GM19467 (cell line): ENCODE measurements around the gene CCL13.
"Not testable (repeated sequence)": the region's sequence is repeated elsewhere in the genome, so short reads cannot be mapped to it uniquely, and the experiment has no call there.

Source experiments
- ATAC-seq: cut with Tn5 transposase; IDR thresholded peaks from one replicate; pipeline ENCODE4 v1.9.1; 2021; ENCODE audit warnings: mild to moderate bottlenecking, moderate library complexity; ENCODE audit not compliant: unreplicated experiment

The CCL13 gene

DNA sequence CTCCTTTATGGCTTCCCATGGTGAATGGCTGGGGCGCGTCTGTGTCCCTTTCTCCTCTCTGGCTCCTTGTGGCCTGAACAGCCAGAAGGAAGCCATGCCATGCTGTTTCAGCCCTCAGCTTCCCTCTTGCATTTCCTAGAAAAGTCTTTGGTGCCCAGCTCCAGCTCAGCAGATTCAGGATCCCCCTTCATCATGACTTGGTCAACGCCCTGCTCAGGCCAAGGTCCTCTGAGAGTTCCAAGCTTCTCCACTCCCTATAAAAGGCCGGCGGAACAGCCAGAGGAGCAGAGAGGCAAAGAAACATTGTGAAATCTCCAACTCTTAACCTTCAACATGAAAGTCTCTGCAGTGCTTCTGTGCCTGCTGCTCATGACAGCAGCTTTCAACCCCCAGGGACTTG, at the start of gene CCL13:
Gene CCL13 (plus strand): TSS at position 287 of the 400 bp plus-strand sequence. CDS start 47 bp downstream, at position 334.
- no peak for ATAC-seq

DNA sequence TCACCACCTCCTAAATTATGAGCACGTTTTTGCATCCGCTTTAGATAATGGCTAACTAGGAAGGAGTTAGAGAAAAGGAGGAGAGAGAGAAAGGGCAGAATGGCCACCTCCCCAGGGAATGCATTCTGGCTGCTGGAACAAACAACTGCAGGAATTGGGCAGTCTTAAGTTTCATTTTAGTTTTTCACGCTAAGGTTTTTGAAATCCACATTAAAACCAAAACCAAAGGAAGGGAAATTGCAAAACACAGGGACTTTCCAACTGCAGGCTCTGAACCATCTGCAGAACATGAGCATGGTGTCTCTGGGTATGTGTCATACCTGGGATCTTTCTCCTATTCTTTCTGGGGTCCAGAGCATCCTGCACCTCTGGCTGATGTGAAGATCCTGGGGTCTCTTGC, 49.2 kb upstream of the CCL13 start:
- no peak for ATAC-seq

DNA sequence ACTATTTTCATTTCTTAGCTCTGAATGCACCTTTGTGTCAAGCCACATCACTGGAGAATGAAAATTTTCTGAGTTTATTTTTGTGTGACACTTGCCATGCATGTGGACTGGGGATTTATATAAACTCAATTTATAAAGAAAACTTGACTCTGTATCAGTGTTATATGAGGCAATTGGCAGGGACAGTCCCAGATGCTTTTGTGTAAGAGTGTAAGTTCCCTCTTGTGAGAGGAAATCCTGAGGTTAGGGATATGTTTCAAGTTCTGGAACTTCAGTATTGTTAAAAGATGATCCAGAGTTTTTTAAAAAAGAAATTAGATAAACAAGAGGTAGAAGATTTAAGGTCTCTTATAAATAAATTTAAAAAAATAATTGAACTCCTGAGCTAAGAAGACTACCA, 47.9 kb upstream of the CCL13 start:
- ATAC-seq, result no peak

DNA sequence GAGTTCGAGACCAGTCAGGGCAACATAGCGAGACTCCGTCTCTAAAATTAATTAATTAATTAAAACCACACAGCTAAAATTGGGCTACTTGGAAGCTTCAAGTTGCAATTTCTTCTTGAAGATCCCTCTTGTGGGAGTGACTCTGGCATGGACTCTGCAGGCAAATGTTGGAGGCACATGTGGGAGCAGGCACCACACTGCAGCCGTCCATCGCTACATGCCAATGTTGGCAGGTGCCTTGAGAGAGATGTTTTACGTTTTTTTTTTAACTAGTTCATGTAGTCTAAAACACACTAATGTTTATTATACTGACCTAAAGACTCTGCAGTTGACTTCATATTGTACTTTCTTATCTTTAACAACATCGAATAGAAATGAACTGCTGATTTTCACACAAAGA, 45.0 kb upstream of the CCL13 start:
- ATAC-seq, result no peak

DNA sequence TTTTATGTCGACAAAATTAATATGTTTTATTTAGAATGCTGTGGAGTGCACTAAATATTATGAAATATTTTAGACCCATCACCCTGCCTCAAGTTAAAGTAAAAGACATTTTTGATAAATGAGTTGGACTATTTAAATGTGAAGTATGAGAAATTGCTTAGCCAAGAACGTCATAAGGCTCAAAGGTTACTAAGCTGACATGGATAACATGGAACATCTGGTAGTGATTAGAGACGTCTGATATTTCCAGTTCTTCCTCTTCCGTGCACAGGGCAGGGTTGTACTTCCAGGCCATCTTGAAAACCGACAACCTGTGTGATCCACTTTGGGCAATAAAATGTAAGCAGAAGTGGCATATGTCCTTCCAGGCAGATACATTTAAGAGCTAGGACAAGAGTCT, 44.2 kb upstream of the CCL13 start:
- ATAC-seq, result no peak

DNA sequence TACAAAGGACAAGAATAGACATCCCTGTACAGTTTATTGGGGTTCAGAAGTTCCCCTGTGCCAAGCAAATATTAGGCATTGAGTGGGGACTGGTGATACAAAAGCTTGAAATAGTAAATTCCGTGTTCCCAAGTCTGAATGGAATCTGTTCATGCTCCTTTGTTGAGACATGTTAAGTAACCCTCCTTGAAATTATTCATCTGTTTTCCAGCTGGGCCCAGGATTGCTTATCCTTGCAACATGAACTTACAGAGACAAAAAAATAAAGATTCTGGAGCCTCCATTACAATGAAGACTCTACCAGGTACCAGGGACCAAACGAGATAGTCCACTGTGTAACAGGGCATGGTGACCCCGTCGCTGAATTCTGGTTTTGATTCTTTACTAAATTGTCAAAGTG, 43.1 kb upstream of the CCL13 start:
- no peak for ATAC-seq

DNA sequence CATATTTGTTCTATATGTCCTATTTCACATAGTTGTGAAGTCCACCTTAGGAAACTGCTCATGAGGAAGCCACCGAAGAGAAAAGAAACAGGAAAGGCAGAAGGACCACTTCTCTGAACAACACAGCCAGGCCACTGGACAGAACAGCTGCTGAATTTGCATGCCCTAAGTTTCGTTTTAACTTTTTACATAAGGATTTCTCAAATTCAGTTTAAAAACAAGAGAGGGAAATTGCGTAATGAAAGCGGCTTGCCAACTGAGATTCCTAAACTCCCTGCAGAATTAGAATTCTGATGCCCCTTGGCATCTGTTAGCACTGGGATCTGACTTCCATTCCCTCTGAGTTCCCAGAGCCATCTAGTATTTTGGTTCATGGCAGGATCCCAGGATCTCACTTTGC, 42.0 kb upstream of the CCL13 start:
- no peak for ATAC-seq

DNA sequence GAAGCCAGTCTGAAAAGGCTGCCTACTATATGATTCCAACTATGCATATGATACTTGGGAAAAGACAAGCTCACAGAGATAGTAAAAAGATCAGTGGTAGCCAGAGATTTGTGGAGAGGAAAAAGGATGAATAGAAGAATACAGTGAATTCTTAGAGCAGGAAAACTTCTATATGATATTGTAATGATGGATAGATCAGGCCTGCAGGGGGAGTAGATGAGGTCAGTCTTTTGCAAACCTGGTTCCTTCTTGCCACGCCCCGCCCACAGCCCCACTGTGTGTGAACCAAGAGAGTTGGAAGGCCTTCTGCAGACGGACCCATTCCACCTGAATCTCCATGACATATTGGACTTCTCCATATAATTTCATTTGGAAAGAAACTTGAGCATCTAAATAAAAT, 37.8 kb upstream of the CCL13 start:
- no peak for ATAC-seq

DNA sequence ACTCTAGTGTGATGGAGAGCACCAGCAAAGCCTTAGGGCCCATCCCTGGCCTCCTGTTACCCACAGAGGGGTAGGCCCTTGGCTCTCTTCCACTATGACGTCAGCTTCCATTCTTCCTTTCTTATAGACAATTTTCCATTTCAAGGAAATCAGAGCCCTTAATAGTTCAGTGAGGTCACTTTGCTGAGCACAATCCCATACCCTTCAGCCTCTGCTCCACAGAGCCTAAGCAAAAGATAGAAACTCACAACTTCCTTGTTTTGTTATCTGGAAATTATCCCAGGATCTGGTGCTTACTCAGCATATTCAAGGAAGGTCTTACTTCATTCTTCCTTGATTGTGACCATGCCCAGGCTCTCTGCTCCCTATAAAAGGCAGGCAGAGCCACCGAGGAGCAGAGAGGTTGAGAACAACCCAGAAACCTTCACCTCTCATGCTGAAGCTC, 37.2 kb upstream of the CCL13 start, which contains the start of gene CCL8:
Gene CCL8 (plus strand): TSS at position 397 of the 445 bp plus-strand sequence. CDS start 67 bp downstream, outside the sequence.
- no peak for ATAC-seq

DNA sequence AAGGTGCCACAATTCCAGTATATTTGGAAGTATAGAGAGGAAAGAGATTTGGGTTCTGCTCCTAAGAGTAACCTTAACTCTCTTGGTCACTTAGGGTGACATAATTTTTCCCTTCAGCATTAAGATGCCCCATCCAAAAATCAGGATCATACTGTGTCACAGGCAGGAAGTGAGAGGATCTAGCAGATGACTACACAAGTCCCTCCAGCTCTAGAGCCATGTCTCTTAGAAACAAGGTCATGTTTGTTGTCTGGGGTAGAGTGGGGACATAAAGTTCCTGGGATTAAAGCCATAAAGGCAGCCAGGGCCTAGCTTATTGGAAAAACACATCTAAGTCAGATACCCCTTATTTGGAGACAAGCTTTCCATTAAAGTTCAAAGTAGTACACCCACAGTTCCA, 34.3 kb upstream of the CCL13 start:
- ATAC-seq, result no peak

DNA sequence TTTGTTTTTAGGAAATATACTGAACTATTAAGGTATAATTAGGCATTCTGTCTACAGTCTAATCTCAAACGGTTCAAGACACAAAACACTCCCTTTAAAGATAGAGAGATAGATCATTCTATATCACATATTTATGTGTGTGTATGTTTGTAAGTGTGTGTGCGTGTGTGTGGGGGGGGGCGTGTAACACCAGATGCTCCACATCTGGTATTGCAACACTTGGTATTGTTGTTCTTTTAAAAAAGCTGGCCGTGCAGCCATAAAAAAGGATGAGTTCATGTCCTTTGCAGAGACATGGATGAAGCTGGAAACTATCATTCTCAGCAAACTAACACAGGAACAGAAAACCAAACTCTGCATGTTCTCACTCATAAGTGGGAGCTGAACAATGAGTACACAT, 28.7 kb upstream of the CCL13 start:
- ATAC-seq, result not testable (repeated sequence)

DNA sequence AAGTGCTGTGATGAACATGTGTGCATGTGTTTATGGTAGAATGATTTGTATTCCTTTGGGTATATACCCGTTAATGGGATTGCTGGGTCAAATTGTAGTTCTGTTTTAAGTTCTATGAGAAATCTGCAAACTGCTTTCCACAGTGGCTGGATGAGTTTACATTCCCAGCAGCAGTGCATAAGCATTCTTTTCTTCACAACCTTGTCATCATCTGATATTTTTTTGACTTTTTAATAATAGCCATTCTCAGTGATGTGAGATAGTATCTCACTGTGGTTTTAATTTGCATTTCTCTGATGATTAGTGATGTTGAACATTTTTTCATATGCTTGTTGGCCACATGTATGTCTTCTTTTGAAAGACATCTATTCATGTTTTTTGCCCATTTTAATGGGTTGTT, 18.6 kb upstream of the CCL13 start:
- ATAC-seq, result no peak

DNA sequence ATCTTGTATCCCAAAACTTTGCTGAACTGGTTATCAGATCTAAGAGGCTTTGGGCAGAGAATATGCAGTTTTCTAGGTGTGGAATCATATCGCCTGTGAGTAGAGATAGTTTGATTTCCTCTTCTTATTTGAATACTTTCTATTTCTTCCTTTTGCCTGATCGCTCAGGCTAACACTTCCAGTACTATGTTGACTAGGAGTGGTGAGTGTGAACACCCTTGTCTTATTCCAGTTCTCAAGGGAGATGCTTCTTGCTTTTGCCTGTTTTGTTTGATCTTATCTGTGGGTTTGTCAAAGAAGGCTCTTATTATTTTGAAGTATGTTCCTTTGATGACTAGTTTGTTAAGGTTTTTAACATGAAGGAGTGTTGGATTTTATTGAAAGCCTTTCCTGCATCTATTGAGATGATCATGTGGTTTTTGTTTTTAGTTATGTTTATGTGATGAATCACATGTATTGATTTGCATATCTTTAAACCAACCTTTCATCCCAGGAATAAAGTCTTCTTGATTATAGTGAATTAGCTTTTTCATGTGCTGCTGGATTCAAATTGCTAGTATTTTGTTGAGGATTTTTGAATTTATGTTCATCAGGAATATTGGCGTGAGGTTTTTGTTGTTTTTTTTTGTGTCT, 17.0 kb upstream of the CCL13 start:
- no peak for ATAC-seq

DNA sequence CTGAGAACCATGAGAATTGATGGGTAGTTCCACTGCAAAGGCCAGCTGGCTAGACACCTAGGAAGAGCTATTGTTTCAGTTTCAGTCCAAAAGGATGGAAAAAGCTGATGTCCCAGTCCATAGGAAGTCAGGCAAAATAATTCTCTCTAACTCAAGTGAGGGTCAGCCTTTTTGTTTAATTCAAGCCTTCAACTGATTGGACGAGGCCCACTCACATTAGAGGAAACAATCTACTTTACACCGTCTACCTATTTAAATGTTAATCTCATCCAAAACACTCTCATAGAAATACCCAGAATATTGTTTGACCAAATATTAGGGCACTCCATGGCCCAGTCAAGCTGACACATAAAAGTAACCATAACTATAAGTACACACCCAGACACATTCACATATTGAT, 14.4 kb upstream of the CCL13 start:
- no peak for ATAC-seq

DNA sequence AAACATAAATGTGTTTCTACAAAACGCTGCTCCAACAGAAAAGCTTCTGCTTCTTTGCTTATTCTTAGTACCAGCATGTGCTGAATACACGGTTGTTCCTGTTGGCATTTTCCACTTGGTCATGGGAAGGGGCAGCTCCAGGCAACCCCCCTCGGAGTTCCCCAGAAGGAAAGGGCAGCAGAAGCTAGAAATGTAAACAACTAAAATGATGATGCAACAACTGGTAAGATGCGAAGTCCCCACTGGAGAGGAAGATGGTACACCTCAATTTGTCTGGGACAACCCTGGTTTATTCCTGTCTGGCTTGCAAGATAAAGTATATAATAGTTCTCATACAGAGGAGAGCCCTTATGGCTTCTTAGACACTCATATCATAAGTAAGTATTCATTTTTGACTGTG, 9.2 kb upstream of the CCL13 start:
- ATAC-seq, result no peak

DNA sequence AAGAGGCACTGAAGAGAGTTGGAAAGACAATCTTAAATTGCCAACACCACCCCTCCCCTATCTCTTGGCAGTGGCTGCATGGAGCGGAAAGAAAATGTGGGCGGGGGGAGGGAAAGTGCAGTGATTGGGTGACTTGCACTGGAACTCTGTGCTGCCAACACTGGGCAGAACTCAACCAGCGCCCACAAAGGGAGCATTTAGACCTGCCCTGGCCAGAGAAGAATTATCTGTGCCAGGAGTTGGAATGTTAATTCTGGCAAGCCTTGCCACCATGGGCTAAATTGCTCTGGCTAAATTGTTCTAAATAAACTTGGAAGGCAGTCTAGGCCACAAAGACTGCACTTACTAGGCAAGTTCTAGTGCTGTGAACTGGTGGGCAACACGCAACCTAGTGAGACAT, 6.5 kb upstream of the CCL13 start:
- ATAC-seq, result no peak

DNA sequence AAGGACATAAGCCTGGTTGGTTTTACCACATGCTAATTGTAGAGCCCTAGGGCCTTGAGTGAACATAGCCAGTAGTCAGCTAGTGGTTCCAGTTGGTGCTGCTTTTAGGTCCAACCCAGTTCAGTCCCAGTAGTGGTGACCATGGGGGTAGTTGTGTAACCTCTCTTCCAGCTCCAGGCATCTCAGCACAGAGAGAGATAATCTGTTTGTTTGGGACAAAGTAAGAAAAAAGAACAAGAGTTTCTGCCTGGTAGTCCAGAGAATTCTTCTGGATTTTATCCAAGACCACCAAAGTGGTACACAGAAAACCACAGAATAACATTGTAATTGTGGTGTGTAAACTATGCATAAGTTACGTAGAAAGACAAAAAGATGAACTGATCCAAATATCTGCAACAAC, 5.2 kb upstream of the CCL13 start:
- ATAC-seq, result no peak

DNA sequence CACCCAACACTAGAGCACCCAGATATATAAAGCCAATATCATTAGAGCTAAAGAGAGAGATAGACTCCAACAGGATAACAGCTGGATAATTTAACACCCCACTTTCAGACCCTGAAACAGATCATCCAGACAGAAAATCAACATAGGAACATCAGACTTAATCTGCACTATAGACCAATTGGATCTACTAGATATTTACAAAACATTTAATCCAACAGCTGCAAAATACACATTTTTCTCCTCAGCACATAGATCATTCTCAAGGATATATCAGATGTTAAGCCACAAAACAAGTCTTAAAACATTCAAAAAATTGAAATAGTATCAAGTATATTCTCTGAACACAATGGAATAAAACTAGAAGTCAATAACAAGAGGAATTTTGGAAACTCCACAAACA, 4.1 kb upstream of the CCL13 start:
- no peak for ATAC-seq

DNA sequence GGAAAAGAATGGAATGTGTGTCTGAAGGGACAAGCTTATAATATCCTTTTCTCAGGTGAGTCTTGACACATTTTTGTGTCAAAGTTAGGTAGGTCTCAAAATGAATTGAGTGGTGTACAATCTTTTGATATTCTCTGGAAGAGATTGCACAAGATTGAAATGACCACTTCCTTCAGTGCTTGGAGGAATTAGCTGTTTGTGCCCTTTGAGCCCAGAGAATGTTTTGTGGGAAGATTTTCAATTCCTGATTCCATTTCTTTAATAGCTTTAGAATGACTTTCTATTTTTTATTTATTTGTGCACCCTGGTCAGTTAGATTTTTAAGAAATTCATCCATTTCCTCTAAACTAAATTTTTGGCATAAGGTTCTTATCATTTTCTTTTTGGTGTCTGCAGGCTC, 1.6 kb upstream of the CCL13 start:
- no peak for ATAC-seq

DNA sequence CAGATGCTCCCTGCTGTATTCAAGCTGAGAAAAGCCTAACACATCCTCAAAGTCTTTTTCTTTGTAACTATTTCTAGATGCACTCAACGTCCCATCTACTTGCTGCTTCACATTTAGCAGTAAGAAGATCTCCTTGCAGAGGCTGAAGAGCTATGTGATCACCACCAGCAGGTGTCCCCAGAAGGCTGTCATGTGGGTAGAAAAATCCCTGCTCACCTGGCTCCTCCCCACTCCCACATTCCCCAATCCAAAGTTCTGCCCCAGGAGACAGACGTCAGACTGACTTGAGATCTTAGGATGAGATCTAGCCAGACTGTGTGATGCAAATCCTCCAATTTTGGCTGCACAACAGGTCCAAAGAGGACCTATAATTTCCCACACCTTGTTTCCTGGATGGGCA, 1.1 kb downstream of the CCL13 start:
- no peak for ATAC-seq

DNA sequence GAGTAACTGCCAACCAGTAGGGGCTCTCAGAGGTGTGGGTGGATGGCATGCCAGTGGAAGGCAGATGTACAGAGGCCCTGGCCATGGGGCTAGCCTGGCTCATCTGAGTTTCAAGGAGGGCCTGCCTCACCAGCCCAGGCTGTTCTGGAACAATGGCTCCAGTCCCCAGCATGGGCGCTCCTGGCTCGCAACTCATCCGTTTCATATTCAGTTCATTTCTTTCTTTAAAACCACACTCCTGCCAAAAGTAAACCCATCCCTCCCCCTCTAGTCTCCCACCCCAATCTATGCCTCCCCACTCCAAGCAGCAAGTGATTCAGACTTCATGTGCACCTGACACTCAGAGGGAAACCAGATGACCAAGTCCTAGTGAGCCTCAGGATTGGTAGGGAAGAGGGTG, 2.4 kb downstream of the CCL13 start:
- no peak for ATAC-seq

DNA sequence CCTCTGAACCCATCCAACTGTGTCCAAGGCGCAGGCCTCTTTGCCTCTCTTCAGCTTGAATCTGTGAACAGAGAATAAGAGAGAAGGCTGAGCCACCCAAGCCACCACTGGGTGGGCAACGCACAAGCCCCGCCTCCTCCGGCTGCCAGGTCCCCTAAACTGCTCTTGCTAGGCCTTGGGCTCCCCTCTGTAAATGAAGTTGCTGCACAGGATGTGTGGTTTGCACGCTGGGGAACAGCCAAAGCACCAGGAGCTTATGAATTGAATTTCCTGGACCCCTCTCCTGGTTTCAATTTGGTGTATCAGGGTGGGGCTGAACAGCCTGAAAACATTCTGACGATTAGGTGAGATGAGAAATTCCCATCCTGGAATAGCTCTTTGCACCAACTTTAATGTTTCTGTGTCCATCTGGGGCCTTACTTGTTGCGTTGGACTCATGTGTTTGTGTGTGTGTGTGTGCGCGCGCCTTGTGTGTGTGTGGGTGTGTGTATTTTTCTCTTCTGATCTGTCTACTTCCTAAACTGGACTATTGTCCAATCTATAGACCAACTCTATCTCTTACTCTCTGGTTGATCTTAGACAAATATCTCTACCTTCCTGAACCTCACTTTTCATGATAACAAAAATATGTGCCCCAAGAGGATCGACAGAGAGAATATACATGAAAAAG, 4.5 kb downstream of the CCL13 start:
- ATAC-seq, result no peak
